H1 (cell line): ENCODE data around the gene TEX29. TPM values are rescaled to one million over a fixed set of nuclear protein-coding genes. Genes with fewer than 3 reads are reported as not detected.
A peak's percentile ranks its signal among the peaks of the same experiment; 100 is the strongest.

Experiments used
- CTCF ChIA-PET: fragments of 300-600 bp; sonication (Branson Sonifier 250); formaldehyde crosslinking; loops from one replicate; lab custom pipeline; 2021; ENCODE audit not compliant: partially characterized antibody; lab: Charles Lee
- POLR2A ChIA-PET: fragments of 300-600 bp; sonication (Branson Sonifier 250); formaldehyde crosslinking; loops from one replicate; lab custom pipeline; 2021; ENCODE audit warnings: inconsistent platforms; ENCODE audit not compliant: partially characterized antibody; lab: Charles Lee
- DNase-seq, 2 experiments: peaks; one replicate each; pipeline versions ENCODE4 v3.0.0 to v3.0.0-alpha.2; 2010 to 2022; ENCODE audit warnings: low spot score in 2 of 2, low read depth in 1 of 2, mixed read lengths in 1 of 2
- FAIRE-seq: peaks from 2 replicates; lab custom pipeline; 2011; peaks lifted over from hg19 to GRCh38; lab: Jason Lieb, UNC
- H2AFZ ChIP-seq: 2 replicates; pipeline ENCODE4 v1.8.1; 2012; ENCODE audit warnings: low read length, inconsistent platforms
- H2AK5ac ChIP-seq: 2 replicates; pipeline ENCODE4 v1.6.1; 2013; ENCODE audit warnings: low read depth, low read length
- H2BK120ac ChIP-seq: replicated peaks from 2 replicates; pipeline ENCODE3; 2013; ENCODE audit warnings: low read depth, low read length, inconsistent platforms
- H2BK12ac ChIP-seq: 2 replicates; pipeline ENCODE4 v1.6.1; 2013; ENCODE audit warnings: low read depth, low read length
- H2BK15ac ChIP-seq: 2 replicates; pipeline ENCODE4 v1.6.1; 2013; ENCODE audit warnings: low read length
- H2BK20ac ChIP-seq: 2 replicates; pipeline ENCODE4 v1.6.1; 2013; ENCODE audit warnings: low read length
- H2BK5ac ChIP-seq: 2 replicates; pipeline ENCODE4 v1.6.1; 2013; ENCODE audit warnings: low read depth, low read length
- H3K14ac ChIP-seq: 2 replicates; pipeline ENCODE4 v1.6.1; 2013; ENCODE audit warnings: inconsistent platforms; ENCODE audit not compliant: insufficient read length
- H3K18ac ChIP-seq: 2 replicates; pipeline ENCODE4 v1.6.1; 2013; ENCODE audit warnings: low read length; ENCODE audit errors: extremely low read depth
- H3K23ac ChIP-seq: 2 replicates; pipeline ENCODE4 v1.6.1; 2013; ENCODE audit warnings: inconsistent platforms; ENCODE audit not compliant: insufficient read length
- H3K23me2 ChIP-seq: 2 replicates; pipeline ENCODE4 v1.6.1; 2013; ENCODE audit warnings: low read depth, low read length
- H3K27ac ChIP-seq: 2 replicates; pipeline ENCODE4 v1.6.1; 2011; ENCODE audit warnings: low read depth, low read length, inconsistent platforms
- H3K27me3 ChIP-seq, 4 experiments: replicated peaks in 1 of 4; 1 replicate in 1 of 4; 2 replicates in 3 of 4; pipeline versions ENCODE4 v1.6.1 to v1.8.1; 2011 to 2013; ENCODE audit warnings: low read length in 3 of 4, mild to moderate bottlenecking in 3 of 4, inconsistent platforms in 2 of 4, mixed read lengths in 2 of 4, moderate library complexity in 1 of 4; ENCODE audit not compliant: control insufficient read depth in 3 of 4, insufficient read depth in 3 of 4; ENCODE audit errors: extremely low read depth in 1 of 4
- H3K36me3 ChIP-seq, 4 experiments: 2 replicates each; pipeline versions ENCODE4 v1.6.1 to v1.8.1; 2011 to 2013; ENCODE audit warnings: mild to moderate bottlenecking in 4 of 4, low read length in 3 of 4, moderate library complexity in 2 of 4, control low read depth in 1 of 4, inconsistent platforms in 1 of 4; ENCODE audit not compliant: insufficient read depth in 4 of 4, control insufficient read depth in 2 of 4
- H3K4ac ChIP-seq: replicated peaks from 2 replicates; pipeline ENCODE3; 2013; ENCODE audit warnings: low read length, low read depth, mixed read lengths, inconsistent platforms; ENCODE audit not compliant: insufficient read length
- H3K4me1 ChIP-seq, 4 experiments: replicated peaks in 1 of 4; 1 replicate in 1 of 4; 2 replicates in 3 of 4; pipeline versions ENCODE4 v1.6.1 to v1.8.1; 2011 to 2013; ENCODE audit warnings: low read length in 3 of 4, inconsistent platforms in 2 of 4, mixed read lengths in 1 of 4; ENCODE audit not compliant: insufficient read depth in 4 of 4, control insufficient read depth in 3 of 4
- H3K4me2 ChIP-seq, 2 experiments: 2 replicates each; pipeline versions ENCODE4 v1.6.1 to v1.8.1; 2011 to 2013; ENCODE audit warnings: low read depth in 2 of 2, low read length in 2 of 2, control low read depth in 1 of 2, inconsistent platforms in 1 of 2, mild to moderate bottlenecking in 1 of 2; ENCODE audit not compliant: insufficient read depth in 1 of 2
- H3K4me3 ChIP-seq, 4 experiments: fragments of 200-600, 300-600 bp in 1 of 4; sonication (generic), shearing (Covaris generic), sonication (Bioruptor Twin) in 1 of 4; 2 replicates each; pipeline versions ENCODE4 v1.5.1 to v1.8.1; 2011 to 2016; ENCODE audit warnings: low read length in 4 of 4, low read depth in 3 of 4, control low read depth in 2 of 4, inconsistent platforms in 2 of 4, mild to moderate bottlenecking in 2 of 4, mixed read lengths in 1 of 4, moderate library complexity in 1 of 4; ENCODE audit not compliant: insufficient read depth in 2 of 4; ENCODE audit errors: extremely low read depth in 1 of 4
- H3K56ac ChIP-seq: replicated peaks from 2 replicates; pipeline ENCODE3; 2013; ENCODE audit warnings: low read depth, mild to moderate bottlenecking, mixed read lengths, low read length, inconsistent platforms; ENCODE audit not compliant: insufficient read length
- H3K79me1 ChIP-seq: 2 replicates; pipeline ENCODE4 v1.6.1; 2013; ENCODE audit warnings: low read depth, low read length, control low read depth
- H3K79me2 ChIP-seq, 2 experiments: 2 replicates each; pipeline versions ENCODE4 v1.6.1 to v1.8.1; 2012 to 2013; ENCODE audit warnings: low read length in 2 of 2, mild to moderate bottlenecking in 2 of 2, inconsistent platforms in 1 of 2; ENCODE audit not compliant: insufficient read depth in 2 of 2, control insufficient read depth in 1 of 2
- H3K9ac ChIP-seq, 4 experiments: replicated peaks in 1 of 4; 1 replicate in 1 of 4; 2 replicates in 3 of 4; pipeline versions ENCODE4 v1.6.1 to v1.8.1; 2011 to 2013; ENCODE audit warnings: low read depth in 3 of 4, low read length in 3 of 4, control low read depth in 2 of 4, mild to moderate bottlenecking in 2 of 4, moderate library complexity in 2 of 4, inconsistent platforms in 1 of 4; ENCODE audit errors: extremely low read depth in 1 of 4
- H3K9me3 ChIP-seq, 2 experiments: 2 replicates each; pipeline versions ENCODE4 v1.6.1 to v1.8.1; 2012 to 2013; ENCODE audit warnings: mild to moderate bottlenecking in 2 of 2, moderate library complexity in 2 of 2, control low read depth in 1 of 2, inconsistent platforms in 1 of 2, low read depth in 1 of 2, low read length in 1 of 2, mixed read lengths in 1 of 2; ENCODE audit not compliant: insufficient read depth in 2 of 2
- H4K20me1 ChIP-seq, 2 experiments: replicated peaks in 1 of 2; 2 replicates each; pipeline versions ENCODE3 to v1.8.1; 2011 to 2013; ENCODE audit warnings: inconsistent platforms in 2 of 2, low read length in 2 of 2, mild to moderate bottlenecking in 1 of 2; ENCODE audit not compliant: insufficient read depth in 2 of 2, control insufficient read depth in 1 of 2
- H4K5ac ChIP-seq: 2 replicates; pipeline ENCODE4 v1.6.1; 2013; ENCODE audit warnings: low read length, low read depth, mixed read lengths, inconsistent platforms; ENCODE audit not compliant: insufficient read length
- H4K8ac ChIP-seq: 2 replicates; pipeline ENCODE4 v1.8.0; 2013; ENCODE audit warnings: mild to moderate bottlenecking, moderate library complexity, low read length, inconsistent platforms; ENCODE audit not compliant: insufficient read depth; ENCODE audit errors: extremely low read depth
- H4K91ac ChIP-seq: replicated peaks from 2 replicates; pipeline ENCODE3; 2013; ENCODE audit warnings: low read length, mixed read lengths, inconsistent platforms; ENCODE audit not compliant: insufficient read length
- CREB1 ChIP-seq: IDR thresholded peaks from 2 replicates; pipeline ENCODE4 v1.6.1; 2012; ENCODE audit warnings: inconsistent platforms
- CTCF ChIP-seq, 3 experiments: IDR thresholded peaks; 1 replicate in 2 of 3; 2 replicates in 1 of 3; pipeline versions ENCODE4 v1.5.1 to v1.6.1; 2011; ENCODE audit warnings: low read length in 3 of 3, mild to moderate bottlenecking in 3 of 3, inconsistent platforms in 2 of 3, low read depth in 1 of 3, moderate library complexity in 1 of 3; ENCODE audit not compliant: insufficient read depth in 1 of 3; ENCODE audit errors: control extremely low read depth in 1 of 3
- KDM4A ChIP-seq: IDR thresholded peaks from one replicate; pipeline ENCODE4 v1.7.1; 2012; ENCODE audit warnings: low read depth, mild to moderate bottlenecking, moderate library complexity, low read length, inconsistent platforms; ENCODE audit not compliant: severe bottlenecking
- RAD21 ChIP-seq, 2 experiments: IDR thresholded peaks in 1 of 2; conservative IDR thresholded peaks in 1 of 2; 2 replicates each; pipeline ENCODE4 v1.6.1; 2011; ENCODE audit warnings: low read depth in 2 of 2, low read length in 2 of 2, improper control_type of control experiment in 1 of 2, inconsistent platforms in 1 of 2, mild to moderate bottlenecking in 1 of 2, moderate library complexity in 1 of 2
- WGBS, 2 experiments: shearing (Covaris generic) in 1 of 2; methylation state at CpG; one replicate each; pipeline versions ENCODE4 v1.1.6 to v1.1.7; 2013 to 2015; ENCODE audit warnings: low lambda C conversion rate in 2 of 2, mixed read lengths in 2 of 2, inconsistent platforms in 1 of 2, low coverage in 1 of 2, missing lambda C conversion rate in 1 of 2; ENCODE audit not compliant: insufficient replicate concordance in 2 of 2, insufficient coverage in 1 of 2, insufficient read length in 1 of 2; ENCODE audit errors: extremely low coverage in 1 of 2, missing lambda C conversion rate in 1 of 2; 5-methylcytosine and 5-hydroxymethylcytosine counted together
- long read RNA-seq, 2 experiments: library from RNA in 1 of 2; library from capped mRNA in 1 of 2; stranded (forward); transcript quantifications; one replicate each; pipeline ENCODE4 v2.0.0, GENCODE V29; 2021; ENCODE audit warnings: inconsistent platforms in 1 of 2
- polyA minus RNA-seq, 3 experiments: library from RNA; depleted of rRNA, polyadenylated mRNA; stranded (reverse); fragments of >200 nt; gene quantifications; 1 replicate in 2 of 3; 2 replicates in 1 of 3; pipeline ENCODE4 v1.2.3, GENCODE V29; 2011
- polyA plus RNA-seq, 7 experiments: library from polyadenylated mRNA; depleted of rRNA in 3 of 7; stranded (reverse) in 5 of 7; unstranded in 2 of 7; fragments of >200 nt in 5 of 7; fragments of 200-250 nt in 2 of 7; gene quantifications; 1 replicate in 5 of 7; 2 replicates in 1 of 7; 4 replicates in 1 of 7; pipeline versions ENCODE4 v1.2.1 to v1.2.3, GENCODE V29; 2011 to 2013; ENCODE audit warnings: missing spikeins in 2 of 7, mixed read lengths in 2 of 7
- total RNA-seq: library from RNA; stranded (reverse); fragmentation: NEBNext Ultra II Directional; extraction: Animal tissue kit (Norgen Biotek cat#: 25700); gene quantifications from 2 replicates; pipeline ENCODE4 v1.2.1, GENCODE V29; 2021

The TEX29 gene
- total RNA-seq (1.1 TPM in 1 of 2 replicates, not detected in the other), polyA plus RNA-seq (2011; rRNA removed) (0.08 and 0.16 TPM in 2 replicates), polyA minus RNA-seq (2011; rRNA and poly(A)+ RNA removed) (not detected in 2 replicates)
- 0.22 TPM for polyA plus RNA-seq (2011; cell fraction: cytosol; rRNA removed)
- polyA plus RNA-seq (2011; cell fraction: nucleus; rRNA removed) = 0.63 TPM
- polyA plus RNA-seq (2012, experiment 1 of 2) = 0.29 to 0.70 TPM in 2 of 4 replicates, not detected in the others
- not detected for polyA plus RNA-seq (2012, experiment 2 of 2)
- polyA plus RNA-seq (2013, experiment 1 of 2) = 0.16 TPM
- polyA plus RNA-seq (2013, experiment 2 of 2) = 0.17 TPM
- not detected for polyA minus RNA-seq (2011; cell fraction: cytosol; rRNA and poly(A)+ RNA removed)
- polyA minus RNA-seq (2011; cell fraction: nucleus; rRNA and poly(A)+ RNA removed) = not detected
- long read RNA-seq, experiment 1 = 0 reads
- long read RNA-seq, experiment 2 = 0 reads

- DNase-seq (peak in 1 of 2 experiments; percentile 54), FAIRE-seq (no peak)
- H3K79me1 ChIP-seq = no peaks in the 10 kb centered on the region
- H3K4ac ChIP-seq = no peak within 1 kb of the TSS
- H3K4me3 ChIP-seq = no peak within 1 kb of the TSS
- H3K4me2 ChIP-seq = no peak within 1 kb of the TSS
- no peak within 1 kb of the TSS for H2BK20ac ChIP-seq
- ChIA-PET CTCF (interaction anchor here (1.8 to 3.0 kb wide), 2 partner anchors 10 to 24 kb away, joined by 3 to 6 read pairs; no protein-coding TSS in a partner anchor), POLR2A (no interaction called here)
- H2BK12ac ChIP-seq = no peak within 1 kb of the TSS
- H3K9ac ChIP-seq = no peak within 1 kb of the TSS
- no peak within 1 kb of the TSS for H2BK120ac ChIP-seq
- H2BK15ac ChIP-seq = no peak within 1 kb of the TSS
- no peak within 1 kb of the TSS for H3K56ac ChIP-seq
- no peak within 1 kb of the TSS for H4K91ac ChIP-seq
- H3K27me3 ChIP-seq = no peaks in the 10 kb centered on the region
- no peak within 1 kb of the TSS for H3K23ac ChIP-seq
- H4K20me1 ChIP-seq = no peaks in the 10 kb centered on the region
- H3K14ac ChIP-seq = no peak within 1 kb of the TSS
- H4K8ac ChIP-seq = no peak within 1 kb of the TSS; the same call in none of the 2 replicates
- WGBS, 2 experiments = 88% methylated on average over 31 of the region's 35 CpGs; no CpG with 5 or more reads in 1 of the 2 experiments
- no peaks in the 10 kb centered on the region for H3K36me3 ChIP-seq
- no peak within 1 kb of the TSS for H4K5ac ChIP-seq
- H3K27ac ChIP-seq = no peak within 1 kb of the TSS
- H3K9me3 ChIP-seq = no peaks in the 10 kb centered on the region
- TF ChIP-seq CTCF (IDR thresholded peaks at IDR 0.05; ENCODE audit: control extremely low read depth in 1 of 3, insufficient read depth in 1 of 3, low read depth in 1 of 3, low read length in 3 of 3) (peak in 1 of 3 experiments; percentile 6; a peak in 1 of 4 replicates), KDM4A (no peak), RAD21 (IDR thresholded peaks at IDR 0.05 in 1 of 2, conservative IDR thresholded peaks at IDR 0.05 in 1 of 2; ENCODE audit: low read depth in 2 of 2, low read length in 2 of 2) (peak in 1 of 2 experiments; percentile 10; a peak in 1 of 4 replicates), CREB1 (peak; percentile 38; the same call in 1 of the 2 replicates)
- no peak within 1 kb of the TSS for H2AK5ac ChIP-seq
- H3K23me2 ChIP-seq = no peaks in the 10 kb centered on the region
- H3K79me2 ChIP-seq = no peaks in the 10 kb centered on the region
- H2AFZ ChIP-seq = no peak within 1 kb of the TSS
- no peaks in the 10 kb centered on the region; a peak in 2 of 7 replicates for H3K4me1 ChIP-seq
- H3K18ac ChIP-seq = no peak within 1 kb of the TSS; the same call in 1 of the 2 replicates
- no peak within 1 kb of the TSS for H2BK5ac ChIP-seq
These were observed at the start of gene TEX29 for GRCh38 chr13:111319998-111320911. Gene TEX29 (plus strand): TSS chr13:111320642. CDS start chr13:111320891, 249 bp downstream.
